ENCODE results near the gene SCAND1. TPM values are rescaled to one million over a fixed set of nuclear protein-coding genes. Genes with fewer than 3 reads are reported as not detected.

The SCAND1 gene
- total RNA-seq, 1 donor from 2014 or later: 6.4 TPM

GRCh38 chr20:35971981-35972380, 17.7 kb upstream of the SCAND1 start:
- no peak overlapping the region for H3K9ac ChIP-seq
- Mint-ChIP-seq H3K27ac (no peak overlapping the region), H3K4me3 (no peak overlapping the region), H3K27me3 (ENCODE audit: insufficient read depth, low read depth) (peaks cover 12% of the 10 kb centered on the region), H3K9me3 (no peaks in the 10 kb centered on the region), H3K36me3 (no peaks in the 10 kb centered on the region), H3K4me1 (no peaks in the 10 kb centered on the region)
- no peak overlapping the region for H3K4me2 ChIP-seq
- TF ChIP-seq, protein P1, sequence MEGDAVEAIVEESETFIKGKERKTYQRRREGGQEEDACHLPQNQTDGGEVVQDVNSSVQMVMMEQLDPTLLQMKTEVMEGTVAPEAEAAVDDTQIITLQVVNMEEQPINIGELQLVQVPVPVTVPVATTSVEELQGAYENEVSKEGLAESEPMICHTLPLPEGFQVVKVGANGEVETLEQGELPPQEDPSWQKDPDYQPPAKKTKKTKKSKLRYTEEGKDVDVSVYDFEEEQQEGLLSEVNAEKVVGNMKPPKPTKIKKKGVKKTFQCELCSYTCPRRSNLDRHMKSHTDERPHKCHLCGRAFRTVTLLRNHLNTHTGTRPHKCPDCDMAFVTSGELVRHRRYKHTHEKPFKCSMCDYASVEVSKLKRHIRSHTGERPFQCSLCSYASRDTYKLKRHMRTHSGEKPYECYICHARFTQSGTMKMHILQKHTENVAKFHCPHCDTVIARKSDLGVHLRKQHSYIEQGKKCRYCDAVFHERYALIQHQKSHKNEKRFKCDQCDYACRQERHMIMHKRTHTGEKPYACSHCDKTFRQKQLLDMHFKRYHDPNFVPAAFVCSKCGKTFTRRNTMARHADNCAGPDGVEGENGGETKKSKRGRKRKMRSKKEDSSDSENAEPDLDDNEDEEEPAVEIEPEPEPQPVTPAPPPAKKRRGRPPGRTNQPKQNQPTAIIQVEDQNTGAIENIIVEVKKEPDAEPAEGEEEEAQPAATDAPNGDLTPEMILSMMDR (IDR thresholded peaks at IDR 0.05): no peak
- TF ChIP-seq EZH2 (IDR thresholded peaks at IDR 0.05): no peak
- TF ChIP-seq EZH2phosphoT487 (IDR thresholded peaks at IDR 0.05): no peak
- H3K36me3 ChIP-seq: no peaks in the 10 kb centered on the region
- H3K4me3 ChIP-seq: no peak overlapping the region
- no peak overlapping the region for H3K27ac ChIP-seq
- no peaks in the 10 kb centered on the region for H4K20me1 ChIP-seq (ENCODE audit: low read depth)
- no peak overlapping the region for H2AFZ ChIP-seq (replicated peaks)
- H3F3A ChIP-seq (ENCODE audit: low read depth): no peaks in the 10 kb centered on the region
- H3K27me3 ChIP-seq: no peaks in the 10 kb centered on the region
- H3K4me1 ChIP-seq: peaks cover 5% of the 10 kb centered on the region
- no peaks in the 10 kb centered on the region for H3K9me3 ChIP-seq (ENCODE audit: low read depth)
- H3K79me2 ChIP-seq (ENCODE audit: low read depth): no peaks in the 10 kb centered on the region
- no peak for DNase-seq (ENCODE audit: low spot score)

DNA sequence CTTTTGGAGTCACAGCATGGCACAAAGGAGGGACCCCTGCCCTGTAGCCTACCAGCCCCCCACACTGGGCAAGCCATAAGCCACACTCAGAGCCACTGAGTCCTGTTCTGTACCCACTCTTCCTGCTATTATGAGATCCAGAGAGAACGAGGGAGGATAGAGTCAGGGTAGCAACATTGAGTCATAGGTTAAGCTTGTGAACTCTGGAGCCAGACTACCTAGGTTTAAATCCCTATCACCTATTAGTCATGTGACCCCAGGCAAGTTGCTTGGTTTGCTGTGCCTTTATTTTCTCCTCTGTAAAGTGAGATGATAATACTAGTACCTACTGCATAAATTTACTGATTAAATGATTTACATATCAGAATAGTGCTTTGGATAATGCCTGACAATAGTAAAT, 14.6 kb upstream of the SCAND1 start:
- H3K9me3 Mint-ChIP-seq: no peaks in the 10 kb centered on the region
- H3K4me3 ChIP-seq: no peak overlapping the region
- H3K36me3 ChIP-seq: no peaks in the 10 kb centered on the region
- no peaks in the 10 kb centered on the region for H4K20me1 ChIP-seq (ENCODE audit: low read depth)
- no peaks in the 10 kb centered on the region for H3K4me1 Mint-ChIP-seq
- H3K4me1 ChIP-seq: peaks cover 5% of the 10 kb centered on the region
- no peak overlapping the region for H3K27ac Mint-ChIP-seq
- no peak overlapping the region for H3K4me3 Mint-ChIP-seq
- no peaks in the 10 kb centered on the region for H3K79me2 ChIP-seq (ENCODE audit: low read depth)
- TF ChIP-seq, protein P1 (IDR thresholded peaks at IDR 0.05): no peak
- TF ChIP-seq EZH2 (IDR thresholded peaks at IDR 0.05): no peak
- no peak for TF ChIP-seq EZH2phosphoT487 (IDR thresholded peaks at IDR 0.05)
- peaks cover 3% of the 10 kb centered on the region for H3K27me3 Mint-ChIP-seq (ENCODE audit: insufficient read depth, low read depth)
- no peaks in the 10 kb centered on the region for H3F3A ChIP-seq (ENCODE audit: low read depth)
- H3K4me2 ChIP-seq: no peak overlapping the region
- H3K27ac ChIP-seq: no peak overlapping the region
- H3K27me3 ChIP-seq: no peaks in the 10 kb centered on the region
- no peak overlapping the region for H3K9ac ChIP-seq
- no peak for DNase-seq (ENCODE audit: low spot score)
- H3K36me3 Mint-ChIP-seq: no peaks in the 10 kb centered on the region
- no peaks in the 10 kb centered on the region for H3K9me3 ChIP-seq (ENCODE audit: low read depth)
- H2AFZ ChIP-seq (replicated peaks): no peak overlapping the region

DNA sequence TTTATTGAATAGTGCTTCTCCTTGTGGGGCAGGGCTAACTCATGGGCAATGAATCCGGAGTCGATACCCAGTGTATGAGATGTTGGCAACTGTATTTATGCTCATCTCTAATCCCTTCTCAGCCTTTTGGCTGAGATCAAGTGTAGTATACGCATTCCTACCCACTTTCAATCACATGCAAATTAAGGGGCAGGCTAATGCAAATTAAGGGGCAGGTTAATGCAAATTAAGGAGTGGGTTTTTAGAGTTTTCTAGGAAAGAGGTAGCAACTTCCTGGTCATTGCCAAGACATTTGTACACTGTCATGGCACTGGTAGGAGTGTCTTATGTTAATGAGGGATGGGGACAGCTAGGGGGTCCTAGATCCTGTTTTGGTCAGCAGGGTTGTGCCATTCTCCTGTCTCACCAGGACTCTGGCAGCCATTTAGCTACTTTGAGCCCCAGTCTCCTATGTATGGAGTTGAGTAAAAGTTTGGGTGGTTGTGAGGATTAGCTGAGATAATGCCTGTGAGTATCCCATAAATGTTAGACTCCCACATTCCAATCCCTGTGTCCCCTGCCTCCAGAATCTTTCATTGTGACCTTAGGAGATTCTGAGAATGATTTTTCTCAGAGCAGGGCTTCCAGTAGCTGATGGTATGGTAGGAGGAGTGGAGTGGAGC, 13.8 kb upstream of the SCAND1 start, which contains the start of gene CNBD2:
Gene CNBD2, plus strand, starts transcription at position 612 of the 662 bp plus-strand sequence. CDS start 173 bp downstream, outside the sequence.
- Histone ChIP-seq H3K9ac (no peak within 1 kb of the TSS), H2AFZ (replicated peaks) (no peak within 1 kb of the TSS), H3K36me3 (no peaks in the 10 kb centered on the region), H3K4me1 (peaks cover 5% of the 10 kb centered on the region), H4K20me1 (ENCODE audit: low read depth) (no peaks in the 10 kb centered on the region), H3K4me2 (no peak within 1 kb of the TSS), H3K9me3 (ENCODE audit: low read depth) (no peaks in the 10 kb centered on the region), H3K27ac (no peak within 1 kb of the TSS), H3F3A (ENCODE audit: low read depth) (no peaks in the 10 kb centered on the region), H3K4me3 (no peak within 1 kb of the TSS), H3K27me3 (no peaks in the 10 kb centered on the region), H3K79me2 (ENCODE audit: low read depth) (no peaks in the 10 kb centered on the region)
- peak within 1 kb of the TSS; percentile 57 for H3K4me3 Mint-ChIP-seq
- H3K27me3 Mint-ChIP-seq (ENCODE audit: insufficient read depth, low read depth): peaks cover 3% of the 10 kb centered on the region
- H3K4me1 Mint-ChIP-seq: no peaks in the 10 kb centered on the region
- H3K9me3 Mint-ChIP-seq: no peaks in the 10 kb centered on the region
- no peak for TF ChIP-seq EZH2 (IDR thresholded peaks at IDR 0.05)
- TF ChIP-seq EZH2phosphoT487 (IDR thresholded peaks at IDR 0.05): no peak
- TF ChIP-seq, protein P1 (IDR thresholded peaks at IDR 0.05): no peak
- no peak for DNase-seq (ENCODE audit: low spot score)
- H3K27ac Mint-ChIP-seq: no peak within 1 kb of the TSS
- H3K36me3 Mint-ChIP-seq: no peaks in the 10 kb centered on the region
